ENCODE data around the gene SELENON.

SELENON gene

DNA sequence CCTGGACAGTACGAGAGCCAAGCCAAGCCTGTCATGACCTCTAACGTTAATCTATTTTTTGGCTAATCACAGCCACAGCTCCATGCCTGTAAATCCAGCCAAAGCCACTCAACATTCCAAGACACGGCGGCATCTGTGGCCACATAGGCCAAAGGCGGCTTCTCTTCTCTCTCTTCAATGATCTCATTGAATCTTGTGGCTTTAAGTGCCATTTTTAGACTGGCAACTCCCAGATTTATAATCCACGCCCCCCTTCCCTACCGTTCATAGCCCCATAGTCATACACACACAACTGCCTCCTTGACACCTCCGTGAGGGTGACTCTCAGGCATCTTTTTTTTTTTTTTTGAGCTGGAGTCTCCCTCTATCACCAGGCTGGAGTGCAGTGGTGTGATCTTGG lies 5.7 kb upstream of the SELENON start:
- DNase-seq (ENCODE audit: low read depth in 2 of 2) = no peak

DNA sequence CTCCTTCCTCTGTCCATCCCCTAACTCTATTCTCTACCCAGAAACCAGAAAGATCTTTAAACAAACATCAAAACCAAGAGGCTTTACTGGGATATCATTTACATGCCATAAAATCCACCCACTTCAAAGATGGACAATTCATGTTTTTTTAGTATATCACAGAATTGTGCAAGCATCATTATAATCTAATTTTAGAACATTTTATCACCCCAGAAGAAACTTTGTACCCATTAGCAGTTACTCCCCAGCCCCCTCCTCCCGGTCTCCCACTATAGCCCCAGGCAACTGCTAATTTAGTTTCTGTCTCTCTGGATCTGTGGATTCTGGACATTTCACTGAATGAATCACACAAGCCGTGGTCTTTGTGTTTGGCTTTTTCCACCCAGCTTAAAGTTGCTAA lies 4.8 kb upstream of the SELENON start:
- no peak for DNase-seq (ENCODE audit: low read depth in 2 of 2)

DNA sequence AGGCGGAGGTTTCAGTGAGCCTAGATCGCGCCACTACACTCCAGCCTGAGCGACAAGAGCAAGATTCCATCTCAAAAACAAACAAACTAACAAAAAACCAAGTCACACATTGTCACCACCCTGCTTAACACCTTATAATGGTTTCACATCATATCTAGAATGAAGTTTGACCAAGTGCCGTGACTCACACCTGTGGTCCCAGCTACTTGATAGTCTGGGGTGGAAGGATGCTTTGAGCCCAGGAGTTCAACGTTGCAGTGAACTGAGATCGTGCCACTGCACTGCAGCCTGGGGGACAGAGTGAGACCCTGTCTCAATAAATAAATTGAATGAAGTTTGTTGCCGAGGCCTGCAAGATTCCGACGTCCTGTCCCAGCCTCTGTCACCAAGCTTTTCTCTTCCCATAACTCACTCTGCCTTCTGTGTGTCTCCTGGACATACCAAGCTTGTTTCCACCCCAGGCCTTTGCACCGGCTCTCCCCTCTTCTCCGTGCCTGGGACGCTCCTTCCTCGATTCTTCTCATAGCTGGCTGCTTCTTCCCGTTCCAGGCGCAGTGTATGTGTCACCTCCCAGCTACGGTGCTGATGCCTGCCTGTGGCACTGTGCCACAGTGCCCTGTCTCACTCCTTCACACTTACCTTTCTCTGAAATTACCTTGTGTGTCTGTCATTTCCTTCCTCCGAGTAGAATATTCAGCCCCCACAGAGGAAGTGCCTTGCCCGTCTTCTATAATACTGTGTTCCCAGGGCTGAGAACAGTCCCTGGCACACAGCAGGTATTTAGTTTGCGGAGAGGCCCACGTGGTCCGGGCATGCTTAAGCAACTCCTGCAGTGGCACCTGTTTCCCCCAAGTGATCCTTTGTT lies 3.8 kb upstream of the SELENON start:
- no peak for DNase-seq (ENCODE audit: low read depth in 2 of 2)

DNA sequence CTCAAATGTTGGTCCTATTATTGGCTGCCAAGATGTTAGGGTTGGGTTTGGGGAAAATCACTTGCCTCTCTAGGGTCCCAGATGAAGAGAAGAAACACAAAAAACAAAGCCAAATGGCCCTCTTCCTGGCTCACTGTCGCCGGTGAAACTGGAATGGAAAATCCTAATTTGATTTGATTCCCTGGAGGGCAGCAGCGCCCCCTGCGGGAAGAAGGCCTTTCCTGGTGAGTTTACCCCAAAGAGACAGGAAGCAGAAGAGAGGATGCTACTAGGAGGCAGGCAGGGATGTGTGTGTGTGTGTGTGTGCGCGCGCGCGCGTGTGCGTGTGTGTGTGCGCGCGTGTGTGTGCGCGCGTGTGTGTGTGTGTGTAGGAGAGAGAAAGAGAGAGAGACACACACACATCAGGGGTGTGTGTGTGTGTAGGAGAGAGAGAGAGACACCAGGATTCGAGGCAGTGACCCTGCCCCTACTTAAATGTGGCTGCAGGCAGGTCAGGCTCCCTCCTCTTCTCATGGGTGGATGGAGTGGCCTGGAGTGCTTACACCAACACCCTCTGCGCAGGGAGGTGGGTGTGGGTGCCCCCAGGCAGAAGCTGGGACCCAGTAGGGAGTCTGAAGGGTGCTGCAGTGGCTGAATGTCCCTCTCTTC lies 3.1 kb upstream of the SELENON start:
- DNase-seq (ENCODE audit: low read depth in 2 of 2) = peak; percentile 44 to 52

DNA sequence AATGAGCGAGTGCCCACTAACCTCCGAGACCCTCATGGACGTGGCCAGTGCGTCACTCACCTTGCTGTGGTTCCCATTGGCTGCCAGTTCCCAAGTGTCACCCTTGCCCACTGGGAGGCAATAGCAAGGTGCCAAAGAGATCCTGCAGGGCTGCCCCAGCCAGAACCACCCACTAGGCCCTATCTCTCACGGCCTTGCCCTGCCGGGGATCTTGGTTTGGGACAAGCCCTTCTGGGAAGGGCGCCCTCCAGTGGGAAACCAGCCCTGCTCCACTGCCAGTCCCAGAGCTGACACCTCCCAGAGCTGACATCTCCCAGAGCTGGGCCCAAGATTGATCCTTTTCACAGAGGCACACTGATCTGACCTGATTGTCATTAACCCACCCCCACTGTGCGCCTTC lies 2.1 kb upstream of the SELENON start:
- DNase-seq (ENCODE audit: low read depth in 2 of 2) = no peak

DNA sequence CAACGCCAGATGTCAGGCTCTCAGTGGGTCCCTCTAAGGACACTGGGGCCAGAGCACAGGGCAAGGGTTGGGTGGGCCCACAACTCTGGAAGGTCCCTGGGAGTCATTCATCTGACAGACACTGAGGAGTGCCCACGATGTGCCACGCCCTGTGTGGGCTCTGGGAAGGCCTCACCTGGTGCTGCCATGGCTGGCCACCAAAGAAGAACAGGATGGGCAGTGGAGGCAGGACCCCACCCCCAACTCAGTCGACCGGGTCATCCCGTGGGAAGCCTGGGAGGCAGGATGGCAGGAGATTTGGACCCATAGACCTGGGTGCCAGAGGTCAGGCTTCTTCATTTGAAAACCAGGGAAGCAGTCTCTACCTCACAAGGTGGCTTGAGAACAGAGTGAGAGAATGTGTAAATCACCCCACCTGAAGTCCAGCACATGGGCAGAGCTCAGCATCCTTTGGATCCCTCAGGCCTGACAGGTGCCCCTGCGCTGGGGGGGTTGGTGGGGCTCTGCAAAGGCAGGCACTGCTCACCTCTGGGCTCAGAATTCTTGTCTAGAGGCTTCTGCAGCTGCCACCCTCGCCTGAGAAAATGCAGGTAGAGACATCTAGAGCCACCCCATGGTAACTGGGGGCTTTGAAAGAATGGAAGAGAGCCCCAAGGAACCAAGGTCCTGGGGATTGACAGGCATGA lies 1.2 kb upstream of the SELENON start:
- DNase-seq (ENCODE audit: low read depth in 2 of 2) = no peak

DNA sequence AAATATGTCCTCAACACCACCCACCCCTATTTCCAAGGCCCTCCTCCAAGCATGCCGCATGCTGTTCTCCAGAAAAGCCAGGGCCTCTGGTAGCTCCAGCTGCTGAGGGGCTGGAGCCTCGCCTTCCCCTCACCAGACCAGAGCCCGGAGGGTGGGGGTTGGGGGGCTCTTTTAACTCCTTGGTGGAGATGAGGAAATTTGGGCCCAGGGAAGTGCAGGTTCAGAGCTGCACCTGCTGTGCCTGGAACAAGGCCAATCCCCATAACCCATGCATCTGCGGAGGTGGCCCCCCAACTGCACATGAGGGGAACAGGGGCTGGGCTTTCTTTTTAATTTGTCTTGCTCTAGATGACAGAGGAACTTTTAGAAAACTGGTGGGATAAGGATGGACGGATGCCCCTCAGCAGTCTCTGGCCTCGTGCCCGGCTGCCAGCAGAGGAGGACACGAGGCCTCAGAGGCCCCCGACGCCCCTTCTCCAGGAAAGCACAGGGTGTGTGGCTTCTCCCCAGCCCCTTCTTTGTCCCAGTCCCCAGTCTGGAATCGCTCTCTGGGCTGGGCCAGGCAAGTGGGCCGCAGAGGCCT lies 550 bp upstream of the SELENON start:
- no peak for DNase-seq (ENCODE audit: low read depth in 2 of 2)

DNA sequence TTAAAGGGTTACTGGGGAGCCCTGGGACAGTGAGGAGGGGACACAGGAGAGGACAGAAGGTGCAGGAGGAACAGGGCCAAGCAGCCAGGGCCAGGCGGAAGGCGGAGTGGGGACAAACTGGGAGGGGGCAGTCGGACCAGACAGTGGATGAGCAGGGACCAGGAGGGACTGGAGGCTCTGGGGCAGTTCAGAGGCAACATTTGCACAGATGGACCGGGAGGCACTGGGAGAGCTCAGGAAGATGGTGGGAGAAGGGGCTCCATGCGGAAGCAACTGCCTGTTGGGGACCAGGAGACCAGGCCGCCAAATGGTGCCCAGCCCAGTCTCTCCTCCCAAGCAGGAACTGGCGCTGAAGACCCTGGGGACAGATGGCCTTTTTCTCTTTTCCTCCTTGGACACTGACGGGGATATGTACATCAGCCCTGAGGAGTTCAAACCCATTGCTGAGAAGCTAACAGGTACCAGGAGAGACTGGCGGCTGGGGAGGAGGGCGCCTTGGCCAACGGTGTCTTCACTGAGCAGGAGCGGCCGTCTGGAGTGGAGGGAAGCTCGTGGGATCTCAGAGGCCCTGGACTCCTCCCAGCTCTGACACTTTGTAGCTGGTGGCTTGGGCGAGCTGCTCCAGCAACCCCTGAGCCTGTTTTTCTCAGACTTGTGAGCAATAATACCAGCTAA lies 847 bp downstream of the SELENON start:
- no peak for DNase-seq (ENCODE audit: low read depth in 2 of 2)

DNA sequence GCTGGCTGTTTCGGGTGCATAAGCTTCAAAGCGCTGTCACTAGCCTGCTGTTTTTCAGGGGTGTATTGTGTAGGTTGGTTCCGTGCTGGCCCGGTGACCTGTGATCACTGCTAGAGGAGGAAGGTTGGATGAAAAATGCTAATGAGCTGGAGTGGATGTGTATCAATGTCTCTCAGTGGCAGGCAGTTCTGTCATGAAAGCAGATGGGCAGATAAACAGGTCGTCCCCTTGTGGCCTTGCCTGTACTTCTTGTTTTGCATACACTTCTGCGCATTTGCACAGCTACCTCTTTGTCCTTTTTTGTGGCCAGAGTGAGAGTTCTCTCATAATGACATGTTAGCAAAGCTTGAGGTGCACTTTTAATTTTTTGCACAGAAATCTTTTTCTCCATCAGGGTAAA lies 2.9 kb downstream of the SELENON start:
- no peak for DNase-seq (ENCODE audit: low read depth in 2 of 2)

DNA sequence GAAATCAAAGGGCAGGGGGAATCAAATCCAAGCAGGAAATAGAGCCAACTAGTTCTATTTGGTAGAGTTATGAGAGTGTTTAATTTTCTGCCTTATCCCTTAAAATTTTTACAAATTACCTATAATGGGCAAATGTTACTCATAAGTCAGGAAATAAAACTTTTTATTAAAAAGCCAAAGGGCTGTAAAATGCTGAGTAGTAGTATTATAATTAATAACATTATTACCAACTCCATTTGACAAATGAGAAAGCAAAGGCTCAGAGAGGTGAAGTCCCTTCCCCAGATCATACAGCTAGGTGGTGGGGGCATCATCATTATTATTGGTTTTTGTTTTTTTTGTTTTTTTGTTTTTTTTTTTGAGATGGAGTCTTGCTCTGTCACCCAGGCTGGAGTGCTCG lies 3.4 kb downstream of the SELENON start:
- DNase-seq (ENCODE audit: low read depth in 2 of 2) = no peak

DNA sequence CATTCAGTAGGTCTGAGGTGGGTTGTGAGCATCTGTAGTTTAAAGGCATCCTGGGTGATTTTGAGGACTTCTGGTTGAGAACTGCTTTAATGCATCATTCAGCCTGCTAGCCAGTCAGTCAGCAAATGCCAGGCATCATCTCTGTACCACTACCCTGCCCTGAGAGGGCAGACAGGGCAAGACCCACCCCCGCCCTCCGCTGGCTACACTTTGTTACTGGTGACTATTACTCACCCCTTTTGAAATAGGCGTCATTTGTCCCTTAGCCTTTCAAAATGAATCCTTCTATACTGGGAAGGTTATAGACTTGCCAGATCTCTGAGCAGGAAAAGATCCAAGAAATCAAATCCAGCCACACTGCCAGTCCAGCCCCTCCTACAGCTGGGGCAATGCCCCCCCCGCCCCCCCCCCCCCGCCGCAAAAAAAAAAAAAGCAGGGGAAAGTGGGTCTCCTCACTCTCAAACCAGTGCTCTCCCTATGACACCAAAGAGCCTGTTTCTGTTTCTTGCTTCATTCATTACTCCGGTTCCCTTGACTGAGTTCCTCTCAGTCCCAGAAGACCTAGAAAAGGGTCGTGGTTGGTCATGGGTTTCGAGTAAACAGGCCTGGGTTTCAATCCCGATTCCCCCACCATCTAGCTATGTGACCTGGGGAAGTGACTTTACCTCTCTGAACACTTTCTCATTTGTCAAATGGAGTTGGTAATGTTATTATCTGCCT lies 4.4 kb downstream of the SELENON start:
- no peak for DNase-seq (ENCODE audit: low read depth in 2 of 2)

DNA sequence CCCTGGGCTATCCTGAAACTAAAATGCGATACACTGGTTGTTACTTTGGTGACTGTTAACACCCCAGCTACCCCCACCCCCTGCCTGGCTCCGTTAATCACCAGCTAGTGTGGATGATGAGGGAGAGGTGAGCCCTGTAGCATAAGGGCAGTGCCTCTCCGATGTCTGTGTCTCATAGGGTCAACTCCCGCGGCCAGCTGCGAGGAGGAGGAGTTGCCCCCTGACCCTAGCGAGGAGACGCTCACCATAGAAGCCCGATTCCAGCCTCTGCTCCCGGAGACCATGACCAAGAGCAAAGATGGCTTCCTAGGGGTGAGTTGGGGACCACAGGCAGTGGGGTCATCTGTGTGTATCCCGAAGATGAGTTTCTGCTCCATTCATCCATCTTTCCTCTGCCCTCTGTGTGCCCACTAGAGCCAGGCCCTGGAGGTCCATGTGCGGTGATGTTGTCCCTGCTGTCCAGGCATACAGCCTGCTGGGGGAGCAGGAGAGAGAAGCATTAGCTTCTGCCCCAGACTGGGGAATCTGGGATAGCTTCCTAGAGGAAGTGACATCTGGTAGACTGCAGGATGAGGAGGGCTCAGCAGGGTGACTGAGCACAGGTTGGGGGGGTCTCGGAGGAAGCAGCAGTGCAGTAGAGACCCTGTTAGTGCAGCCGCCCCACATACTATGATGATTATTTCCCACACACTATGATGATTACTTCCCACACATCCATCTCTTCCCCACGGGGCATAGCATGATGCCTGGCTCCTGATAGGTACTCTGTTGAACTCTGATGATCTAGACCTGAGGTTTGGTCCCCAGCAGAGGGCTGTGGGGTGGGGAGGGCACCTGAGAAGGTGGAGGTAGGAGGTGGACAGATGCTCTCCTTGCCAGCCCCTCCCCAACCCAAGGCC lies 5.2 kb downstream of the SELENON start:
- no peak for DNase-seq (ENCODE audit: low read depth in 2 of 2)

DNA sequence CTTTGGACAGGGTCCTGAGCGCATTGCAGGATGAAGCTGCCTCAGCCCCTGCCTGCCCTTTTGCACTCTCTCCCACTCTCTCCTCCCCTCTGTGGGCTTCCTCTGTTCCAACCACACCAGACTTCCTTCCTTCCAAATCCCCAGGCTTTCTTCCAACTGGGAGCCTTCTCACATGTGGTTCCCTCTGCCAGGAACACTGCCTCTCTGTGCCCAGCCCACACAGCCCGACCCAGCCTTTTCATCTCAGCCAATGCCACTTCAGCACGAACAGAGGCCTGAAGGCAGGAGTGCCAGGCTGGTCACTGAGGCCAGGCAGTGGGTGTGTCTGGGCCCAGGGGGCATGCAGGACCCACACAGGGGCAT lies 5.9 kb downstream of the SELENON start:
- DNase-seq (ENCODE audit: low read depth in 2 of 2) = no peak

DNA sequence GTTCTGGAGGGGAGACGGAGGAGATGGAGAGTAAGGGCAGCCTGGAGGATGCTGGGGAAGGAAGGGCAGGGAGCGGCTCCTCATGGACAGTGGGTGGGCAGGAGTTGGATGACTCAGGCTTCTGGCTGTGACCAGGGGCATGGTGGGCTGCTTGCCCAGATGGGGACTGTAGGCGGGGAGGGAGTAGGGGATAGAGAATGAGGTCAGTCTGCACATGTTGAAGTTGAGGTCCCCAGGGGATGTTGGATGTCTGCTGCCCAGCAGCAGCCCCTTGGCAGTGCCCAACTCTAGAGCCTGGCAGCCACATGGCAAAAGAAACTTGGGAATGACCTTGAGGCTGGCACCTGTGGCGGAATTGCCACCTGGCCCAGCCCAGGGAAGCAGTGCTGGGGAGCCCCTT lies 6.4 kb downstream of the SELENON start:
- DNase-seq (ENCODE audit: low read depth in 2 of 2) = no peak

DNA sequence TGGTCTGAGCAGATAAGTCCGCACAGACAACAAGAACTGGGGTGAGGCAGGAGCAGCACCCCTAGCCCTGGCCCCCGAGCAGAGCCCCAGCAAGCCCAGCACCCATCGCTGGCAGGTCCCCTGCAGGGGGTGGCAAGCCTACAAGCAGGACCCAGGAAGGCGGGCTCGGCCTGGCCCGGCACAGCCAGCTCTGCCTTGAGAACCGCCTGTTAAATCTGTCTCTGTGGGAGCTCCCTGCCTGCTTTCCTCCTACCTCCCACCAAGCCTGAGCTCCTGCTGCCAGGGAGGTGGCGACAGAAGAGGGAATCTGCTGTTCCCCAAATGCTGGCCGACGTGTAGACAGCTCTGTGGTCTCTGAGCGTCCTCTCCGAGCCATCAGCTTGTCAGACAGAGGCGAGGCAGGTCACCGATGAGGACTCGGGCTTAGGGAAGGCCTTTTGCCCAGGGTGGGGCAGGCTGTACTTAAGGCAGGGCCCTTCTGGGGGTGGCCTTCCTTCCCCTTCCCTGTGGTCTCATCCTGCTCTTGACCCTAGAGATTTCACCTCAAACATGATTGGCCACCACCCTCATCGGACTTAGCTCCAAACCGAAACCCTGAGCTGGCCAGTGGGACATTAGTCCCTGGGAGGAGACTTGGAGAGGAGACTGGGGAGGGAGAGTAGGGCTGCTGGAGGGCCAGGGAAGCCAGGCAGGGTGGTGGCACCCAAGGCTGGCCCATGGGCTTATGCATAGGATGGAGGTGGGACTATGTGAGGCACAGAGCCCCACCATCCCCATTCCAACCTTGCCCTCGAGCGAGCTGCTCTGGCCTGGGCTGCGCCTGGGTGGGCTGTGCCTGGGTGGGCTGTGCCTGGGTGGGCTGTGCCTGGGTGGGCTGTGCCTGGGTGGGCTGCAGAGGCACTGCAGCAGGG lies 7.7 kb downstream of the SELENON start:
- DNase-seq (ENCODE audit: low read depth in 2 of 2) = no peak

DNA sequence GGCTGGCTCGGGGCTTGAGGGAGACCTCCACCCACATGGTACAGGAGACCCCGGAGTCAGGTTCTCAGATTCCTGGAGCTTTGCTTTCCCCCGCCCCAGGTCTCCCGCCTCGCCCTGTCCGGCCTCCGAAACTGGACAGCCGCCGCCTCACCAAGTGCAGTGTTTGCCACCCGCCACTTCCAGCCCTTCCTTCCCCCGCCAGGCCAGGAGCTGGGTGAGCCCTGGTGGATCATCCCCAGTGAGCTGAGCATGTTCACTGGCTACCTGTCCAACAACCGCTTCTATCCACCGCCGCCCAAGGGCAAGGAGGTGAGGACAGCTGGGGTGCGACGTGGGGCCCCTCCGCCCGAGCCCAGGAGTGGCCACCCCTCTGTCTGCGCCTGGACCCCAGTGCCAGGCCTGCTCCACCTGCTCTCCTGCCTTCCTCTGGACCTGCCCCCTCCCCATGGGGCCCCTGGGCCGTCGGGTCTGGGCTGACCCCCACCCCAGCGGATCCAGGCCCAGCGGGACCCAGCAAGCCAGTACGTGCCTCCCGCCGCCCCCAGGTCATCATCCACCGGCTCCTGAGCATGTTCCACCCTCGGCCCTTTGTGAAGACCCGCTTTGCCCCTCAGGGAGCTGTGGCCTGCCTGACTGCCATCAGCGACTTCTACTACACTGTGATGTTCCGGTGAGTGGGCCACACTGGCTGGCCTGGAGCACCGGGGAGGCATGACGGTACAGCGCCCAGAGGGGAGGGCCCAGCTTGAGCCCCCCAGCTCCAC lies 8.7 kb downstream of the SELENON start:
- DNase-seq (ENCODE audit: low read depth in 2 of 2) = no peak

DNA sequence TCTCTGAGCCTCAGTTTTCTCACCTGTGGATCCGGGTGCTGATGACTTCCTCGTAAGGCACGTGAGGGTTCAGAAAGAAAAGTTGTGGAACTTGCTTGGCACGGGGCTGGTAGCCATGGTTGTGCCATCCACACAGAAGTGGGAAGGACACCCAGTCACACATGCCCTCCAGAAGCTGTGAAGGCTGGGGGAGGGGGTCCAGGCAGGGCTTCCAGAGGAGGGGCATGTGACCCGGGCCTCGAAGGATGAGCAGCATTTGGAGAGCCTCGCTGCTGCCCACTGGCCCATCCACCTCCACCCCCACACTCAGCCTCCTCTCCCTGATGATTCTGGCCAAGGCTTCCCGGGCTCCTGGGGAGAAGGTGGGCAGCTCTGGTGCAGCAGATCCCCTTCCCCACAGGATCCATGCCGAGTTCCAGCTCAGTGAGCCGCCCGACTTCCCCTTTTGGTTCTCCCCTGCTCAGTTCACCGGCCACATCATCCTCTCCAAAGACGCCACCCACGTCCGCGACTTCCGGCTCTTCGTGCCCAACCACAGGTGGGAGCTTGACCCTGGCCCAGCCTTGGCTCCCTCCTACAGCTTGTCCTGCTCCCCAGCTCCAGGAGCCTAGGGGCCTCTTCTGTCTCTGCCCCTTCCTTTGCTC lies 9.4 kb downstream of the SELENON start:
- DNase-seq (ENCODE audit: low read depth in 2 of 2) = no peak

DNA sequence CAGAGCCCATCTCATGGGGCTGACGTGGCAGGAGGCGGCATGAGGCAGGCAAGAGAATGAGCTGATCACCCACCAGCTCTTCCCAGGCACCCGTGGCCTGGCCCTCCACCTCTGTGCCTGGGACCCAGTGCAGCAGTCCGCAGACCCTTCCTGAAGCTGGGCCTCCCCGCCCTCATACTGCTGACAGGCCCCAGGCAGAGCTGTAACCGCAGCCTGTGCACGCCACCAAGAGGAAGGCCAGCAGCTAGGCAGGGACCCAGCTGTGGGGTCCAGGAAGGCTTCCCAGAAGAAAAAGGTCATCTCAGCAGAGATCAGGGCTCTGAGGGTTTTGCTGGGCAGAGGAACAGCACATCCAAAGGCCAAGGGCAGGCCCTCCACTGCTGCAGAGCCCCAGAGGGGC lies 9.9 kb downstream of the SELENON start:
- no peak for DNase-seq (ENCODE audit: low read depth in 2 of 2)

Data from fibroblast of skin of left quadriceps (primary cell).